ENCODE data around the gene LILRB4.
"Not testable (repeated sequence)": the region's sequence is repeated elsewhere in the genome, so short reads cannot be mapped to it uniquely, and the experiment has no call there.

The LILRB4 gene

DNA sequence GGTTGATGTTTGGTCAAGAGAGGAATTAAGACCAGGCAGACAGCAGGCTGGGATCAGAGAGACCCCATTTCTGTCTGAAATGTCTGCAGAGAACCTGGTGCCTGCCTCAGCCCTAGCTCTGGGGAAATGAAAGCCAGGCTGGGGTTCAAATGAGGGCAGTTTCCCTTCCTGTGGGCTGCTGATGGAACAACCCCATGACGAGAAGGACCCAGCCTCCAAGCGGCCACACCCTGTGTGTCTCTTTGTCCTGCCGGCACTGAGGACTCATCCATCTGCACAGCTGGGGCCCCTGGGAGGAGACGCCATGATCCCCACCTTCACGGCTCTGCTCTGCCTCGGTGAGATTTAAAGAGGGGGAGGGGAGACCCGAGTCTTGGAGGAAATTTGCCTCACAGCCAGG lies at the start of gene LILRB4:
LILRB4 (plus strand) TSS at position 256 of the 400 bp plus-strand sequence; CDS start at position 305, 49 bp downstream.
- DNase-seq: no peak

DNA sequence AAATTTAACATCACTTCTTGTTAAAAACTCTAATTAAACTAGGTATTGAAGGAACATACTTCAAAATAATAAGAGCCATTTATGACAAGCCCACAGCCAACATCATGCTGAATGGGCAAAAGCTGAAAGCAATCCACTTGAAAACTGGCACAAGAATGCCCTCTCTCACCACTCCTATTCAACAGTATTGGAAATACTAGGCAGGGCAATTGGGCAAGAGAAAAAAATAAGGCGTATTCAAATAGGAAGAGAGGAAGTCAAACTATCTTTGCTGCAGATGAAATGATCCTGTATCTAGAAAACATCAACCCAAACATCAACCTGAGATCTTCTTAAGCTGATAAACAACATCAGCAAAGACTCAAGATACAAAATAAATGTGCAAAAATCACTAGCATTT lies 48.1 kb upstream of the LILRB4 start:
- no peak for DNase-seq

DNA sequence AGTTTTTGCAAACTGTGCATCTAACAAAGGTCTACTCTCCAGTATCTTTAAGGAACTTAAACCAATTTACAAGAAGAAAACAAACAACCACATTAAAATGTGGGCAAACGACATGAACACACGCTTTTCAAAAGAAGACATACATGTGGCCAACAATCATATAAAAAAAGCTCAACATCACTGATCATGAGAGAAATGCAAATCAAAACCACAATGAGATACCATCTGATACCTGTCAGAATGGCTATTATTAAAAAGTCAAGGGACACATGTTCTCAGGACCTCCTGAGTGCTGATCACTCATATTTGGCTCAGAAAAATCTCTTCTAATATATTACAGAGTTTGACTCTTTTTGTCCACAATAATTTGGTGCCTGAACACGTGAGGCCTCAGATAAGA lies 46.7 kb upstream of the LILRB4 start:
- no peak for DNase-seq

DNA sequence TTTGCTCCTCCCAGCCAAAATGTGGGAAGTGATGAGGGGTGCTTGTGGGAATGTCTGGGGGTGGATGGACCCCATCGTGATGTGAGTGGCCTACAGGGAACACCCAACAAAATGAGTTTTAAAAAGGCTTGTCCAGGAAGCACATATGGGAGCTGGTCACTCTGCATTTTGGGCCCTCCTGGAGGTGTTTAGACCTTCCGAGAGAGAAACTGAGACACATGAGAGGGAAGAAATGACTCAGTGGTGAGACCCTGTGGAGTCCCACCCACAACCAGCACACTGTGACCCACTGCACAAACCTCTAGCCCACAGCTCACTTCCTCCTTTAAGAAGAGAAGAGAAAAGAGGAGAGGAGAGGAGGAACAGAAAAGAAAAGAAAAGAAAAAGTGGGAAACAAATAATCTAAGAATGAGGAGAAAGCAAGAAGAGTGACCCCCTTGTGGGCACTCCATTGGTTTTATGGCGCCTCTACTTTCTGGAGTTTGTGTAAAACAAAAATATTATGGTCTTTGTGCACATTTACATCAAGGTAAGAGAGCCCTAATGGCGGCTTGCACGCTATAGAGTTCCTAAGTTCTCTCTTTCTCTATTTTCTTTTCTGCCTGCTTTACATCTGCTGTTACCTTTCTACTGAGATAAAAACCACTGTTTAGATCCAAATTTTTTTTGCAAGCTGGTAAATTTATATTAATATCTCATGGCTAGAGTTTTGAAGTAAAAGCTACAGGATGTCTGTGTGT lies 45.8 kb upstream of the LILRB4 start:
- DNase-seq: no peak

DNA sequence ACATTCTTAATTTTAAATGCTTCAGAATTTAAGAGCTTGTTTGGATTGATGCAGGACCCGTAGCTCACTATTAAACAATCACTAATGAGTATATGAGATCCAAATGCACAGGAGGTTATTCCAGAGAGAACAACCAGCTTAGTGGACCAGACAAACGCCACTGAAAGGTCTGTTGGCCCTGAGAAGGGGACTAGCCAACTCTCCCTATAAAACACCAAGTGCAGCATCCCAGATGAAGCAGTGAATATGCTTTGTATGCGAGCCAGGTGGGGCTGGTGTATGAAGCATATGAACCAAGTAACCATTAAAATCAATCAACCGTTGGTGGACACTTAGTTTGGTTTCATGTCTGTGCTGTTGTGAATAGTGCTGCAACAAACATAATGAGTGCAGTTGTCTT lies 42.3 kb upstream of the LILRB4 start:
- no peak for DNase-seq

DNA sequence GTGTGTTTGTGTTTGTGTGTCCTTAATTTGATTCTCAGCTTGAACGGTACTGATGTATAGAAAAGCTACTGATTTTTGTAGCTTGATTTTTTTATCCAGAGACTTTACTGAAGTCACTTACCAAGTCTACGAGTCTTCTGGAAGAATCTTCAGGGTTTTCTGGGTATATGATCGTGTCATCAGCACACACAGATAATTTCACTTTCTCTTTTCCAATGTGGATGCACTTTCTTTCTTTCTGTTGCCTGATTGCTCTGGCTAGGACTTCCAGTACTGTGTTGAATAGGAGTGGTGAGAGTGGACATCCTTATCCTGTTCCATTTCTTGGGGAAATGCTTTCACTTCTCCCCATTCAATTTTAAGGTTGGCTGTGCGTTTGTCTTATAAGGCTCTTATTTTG lies 40.4 kb upstream of the LILRB4 start:
- DNase-seq: no peak

DNA sequence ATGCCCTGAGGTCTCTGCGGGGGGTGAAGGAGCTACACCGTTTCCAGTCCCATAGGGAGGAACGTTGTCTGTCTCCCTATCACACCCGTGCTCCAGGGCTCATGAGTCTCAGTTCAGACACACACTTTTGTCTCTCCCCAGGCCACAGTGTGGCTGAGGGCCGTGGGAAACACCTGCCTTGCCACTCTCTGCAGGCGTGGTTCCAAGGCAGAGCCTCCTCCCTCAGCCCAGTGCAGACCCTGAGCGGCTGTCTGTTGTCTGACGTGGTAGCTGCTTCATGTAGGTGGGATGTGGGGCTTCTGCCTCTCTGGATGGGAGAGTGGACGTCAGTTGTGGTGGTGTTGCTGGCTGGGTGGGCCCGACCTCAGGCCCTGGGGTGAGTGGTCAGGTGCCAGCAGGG lies 38.6 kb upstream of the LILRB4 start:
- DNase-seq: not testable (repeated sequence)

DNA sequence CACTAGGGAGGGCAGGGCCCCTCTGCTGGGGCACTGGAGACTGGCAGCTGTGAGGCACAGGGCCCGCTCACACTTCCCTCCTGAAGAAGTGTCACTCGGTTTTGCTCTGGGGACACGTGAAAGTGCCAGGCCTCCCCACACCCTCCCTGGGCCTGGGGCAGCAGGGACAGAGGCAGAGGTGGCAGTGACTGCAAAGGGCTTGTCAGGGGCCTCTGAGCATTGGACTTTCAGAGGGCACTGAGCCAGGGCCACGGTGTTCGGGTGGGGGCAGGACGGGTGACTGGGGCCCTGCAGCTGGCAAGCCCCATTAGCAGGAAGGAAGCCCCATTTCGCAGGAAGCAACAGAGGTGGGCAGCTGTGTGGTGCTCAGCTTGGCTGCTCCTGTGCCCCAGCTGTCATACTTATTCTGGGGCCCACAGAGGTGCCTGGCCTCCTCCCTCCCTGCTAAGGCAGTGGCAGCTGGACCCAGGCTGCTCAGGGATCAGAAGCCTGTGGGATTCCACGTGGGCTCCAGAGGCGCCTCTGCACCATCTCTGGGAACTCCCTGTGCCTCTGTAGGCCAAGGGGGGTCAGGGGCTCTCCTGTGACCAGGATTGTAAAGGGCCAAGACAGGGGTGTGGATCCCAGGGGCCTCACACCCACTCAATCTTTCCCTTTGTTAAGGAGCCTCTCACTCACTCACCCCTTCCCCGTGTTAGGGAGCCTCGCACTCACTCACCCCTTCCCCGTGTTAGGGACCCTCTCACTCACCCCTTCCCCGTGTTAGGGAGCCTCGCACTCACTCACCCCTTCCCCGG lies 37.7 kb upstream of the LILRB4 start:
- not testable (repeated sequence) for DNase-seq

DNA sequence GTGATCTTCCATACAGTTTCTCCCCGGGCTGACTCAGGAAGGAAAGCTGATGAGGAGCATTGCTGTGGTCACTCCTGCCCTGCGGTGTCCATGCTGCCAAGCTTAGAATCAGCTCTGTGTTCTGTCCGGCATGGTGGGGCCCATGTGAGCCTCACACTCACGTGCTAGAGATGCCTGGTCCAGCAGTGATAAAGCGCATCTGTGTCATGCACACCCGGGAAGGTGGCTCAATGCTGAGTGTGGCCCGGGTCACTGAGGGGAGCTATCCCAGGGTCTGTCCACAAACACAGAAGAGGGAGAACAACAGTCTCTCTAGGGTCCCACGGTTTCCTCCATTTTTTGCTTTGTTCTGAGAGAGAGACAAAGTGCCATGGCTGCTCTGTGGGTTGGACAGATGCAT lies 36.0 kb upstream of the LILRB4 start:
- DNase-seq: no peak

DNA sequence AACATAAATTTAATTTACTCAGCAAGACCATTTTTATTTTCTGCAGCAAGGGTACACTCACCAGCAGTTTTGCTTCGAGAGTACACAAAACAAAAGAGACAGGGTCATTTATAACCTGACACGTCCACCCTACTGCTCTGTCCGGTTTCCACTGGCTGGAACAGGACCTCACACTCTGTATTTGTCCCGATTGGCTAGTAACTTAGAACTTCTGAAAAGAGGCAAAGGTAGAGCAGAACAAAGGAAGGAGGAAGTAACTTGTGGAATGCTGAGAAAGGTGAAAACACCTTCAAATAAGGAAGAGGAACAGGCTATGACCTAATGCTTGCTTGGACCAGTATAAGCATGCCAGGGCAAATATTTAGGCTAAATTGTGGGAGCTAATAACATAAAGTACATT lies 34.9 kb upstream of the LILRB4 start:
- DNase-seq: not testable (repeated sequence)

DNA sequence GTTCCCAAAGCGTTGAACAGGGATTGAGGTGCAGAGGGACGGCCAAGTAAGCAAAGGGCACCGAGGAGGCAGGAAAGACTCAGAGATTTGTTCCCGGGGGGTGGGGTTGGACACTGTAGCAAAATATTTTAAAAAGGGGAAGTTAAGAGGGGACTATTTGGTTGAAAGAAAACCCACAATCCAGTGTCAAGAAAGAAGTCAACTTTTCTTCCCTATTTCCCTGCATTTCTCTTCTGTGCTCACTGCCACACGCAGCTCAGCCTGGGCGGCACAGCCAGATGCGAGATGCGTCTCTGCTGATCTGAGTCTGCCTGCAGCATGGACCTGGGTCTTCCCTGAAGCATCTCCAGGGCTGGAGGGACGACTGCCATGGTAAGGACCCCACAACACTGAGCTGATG lies 32.5 kb upstream of the LILRB4 start, which contains the start of gene LILRB1:
LILRB1 (plus strand) TSS at position 223 of the 400 bp plus-strand sequence. CDS start 590 bp downstream, outside the sequence.
- DNase-seq: not testable (repeated sequence)

DNA sequence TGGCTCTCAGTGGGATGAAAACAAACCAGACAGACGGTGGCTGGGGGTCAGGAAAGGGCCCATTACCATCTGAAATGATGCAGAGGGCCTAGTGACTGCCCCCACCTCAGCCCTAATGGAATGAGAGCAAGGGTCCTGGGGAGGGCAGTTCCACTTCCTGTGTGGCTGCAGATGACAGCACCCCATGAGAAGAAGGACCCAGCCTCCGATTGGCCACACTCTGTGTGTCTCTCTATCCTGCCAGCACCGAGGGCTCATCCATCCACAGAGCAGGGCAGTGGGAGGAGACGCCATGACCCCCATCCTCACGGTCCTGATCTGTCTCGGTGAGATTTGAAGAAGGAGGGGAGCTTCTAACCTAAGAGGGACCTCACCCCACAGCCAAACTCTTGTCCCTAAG lies 32.0 kb upstream of the LILRB4 start:
- no peak for DNase-seq

DNA sequence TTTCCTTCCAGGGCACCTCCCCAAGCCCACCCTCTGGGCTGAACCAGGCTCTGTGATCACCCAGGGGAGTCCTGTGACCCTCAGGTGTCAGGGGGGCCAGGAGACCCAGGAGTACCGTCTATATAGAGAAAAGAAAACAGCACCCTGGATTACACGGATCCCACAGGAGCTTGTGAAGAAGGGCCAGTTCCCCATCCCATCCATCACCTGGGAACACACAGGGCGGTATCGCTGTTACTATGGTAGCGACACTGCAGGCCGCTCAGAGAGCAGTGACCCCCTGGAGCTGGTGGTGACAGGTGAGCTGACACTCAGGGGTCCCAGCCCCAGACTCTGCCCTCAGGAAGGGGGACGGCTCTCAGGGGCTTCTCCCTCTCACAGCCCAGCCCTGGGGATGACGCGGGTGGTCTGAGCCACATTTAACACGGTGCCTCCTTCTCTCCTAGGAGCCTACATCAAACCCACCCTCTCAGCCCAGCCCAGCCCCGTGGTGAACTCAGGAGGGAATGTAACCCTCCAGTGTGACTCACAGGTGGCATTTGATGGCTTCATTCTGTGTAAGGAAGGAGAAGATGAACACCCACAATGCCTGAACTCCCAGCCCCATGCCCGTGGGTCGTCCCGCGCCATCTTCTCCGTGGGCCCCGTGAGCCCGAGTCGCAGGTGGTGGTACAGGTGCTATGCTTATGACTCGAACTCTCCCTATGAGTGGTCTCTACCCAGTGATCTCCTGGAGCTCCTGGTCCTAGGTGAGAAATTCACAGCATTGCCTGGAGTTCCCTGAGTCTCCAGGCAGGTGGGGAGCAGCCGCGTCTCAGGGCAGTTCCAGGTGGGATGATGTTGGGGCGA lies 31.1 kb upstream of the LILRB4 start:
- DNase-seq: not testable (repeated sequence)

DNA sequence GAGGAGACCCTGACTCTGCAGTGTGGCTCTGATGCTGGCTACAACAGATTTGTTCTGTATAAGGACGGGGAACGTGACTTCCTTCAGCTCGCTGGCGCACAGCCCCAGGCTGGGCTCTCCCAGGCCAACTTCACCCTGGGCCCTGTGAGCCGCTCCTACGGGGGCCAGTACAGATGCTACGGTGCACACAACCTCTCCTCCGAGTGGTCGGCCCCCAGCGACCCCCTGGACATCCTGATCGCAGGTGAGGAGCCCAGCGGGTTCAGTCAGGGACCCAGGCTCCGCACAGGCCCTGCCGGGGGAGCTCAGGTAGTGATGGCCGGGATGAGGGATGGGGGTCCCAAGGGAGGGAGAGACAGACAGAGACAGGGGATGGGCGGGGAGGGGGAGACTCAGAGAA lies 30.3 kb upstream of the LILRB4 start:
- not testable (repeated sequence) for DNase-seq

DNA sequence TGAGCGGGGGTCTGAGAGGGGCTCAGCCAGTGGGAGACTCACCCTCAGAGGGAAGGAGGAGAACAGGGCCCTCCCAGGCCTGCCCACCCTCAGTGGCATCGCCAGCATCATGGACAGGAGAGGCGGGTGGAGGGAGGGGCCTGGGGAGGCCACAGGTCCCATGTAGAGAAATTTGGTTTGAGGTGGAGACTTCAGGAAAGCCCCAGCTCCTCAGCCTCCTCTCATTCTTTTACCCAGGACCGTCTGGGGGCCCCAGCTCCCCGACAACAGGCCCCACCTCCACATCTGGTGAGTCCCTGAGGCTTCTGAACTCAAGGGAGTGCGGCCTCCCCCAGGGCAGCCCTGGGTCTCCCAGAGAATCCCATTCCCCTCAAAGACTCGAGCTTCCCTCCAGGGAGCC lies 29.4 kb upstream of the LILRB4 start:
- DNase-seq: no peak

DNA sequence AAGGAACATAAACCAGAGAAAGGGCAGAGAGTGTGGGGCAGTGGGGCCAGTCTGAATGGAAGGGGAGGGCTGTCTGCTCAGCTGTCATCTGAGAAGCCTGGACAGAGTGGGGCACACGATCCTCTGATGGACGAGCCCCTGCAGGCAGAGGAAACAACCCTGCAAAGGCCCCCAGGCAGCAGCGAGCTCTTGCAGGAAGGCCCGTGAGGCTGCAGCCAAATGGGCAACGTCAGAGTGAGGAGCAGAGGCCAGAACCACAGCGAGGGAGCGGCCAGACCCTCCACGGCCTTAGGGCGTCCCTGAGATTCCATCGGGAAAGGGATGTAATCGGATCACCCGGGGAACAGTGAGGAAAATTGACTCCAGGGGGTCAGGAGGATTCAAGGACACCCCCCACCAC lies 26.7 kb upstream of the LILRB4 start:
- DNase-seq: not testable (repeated sequence)

DNA sequence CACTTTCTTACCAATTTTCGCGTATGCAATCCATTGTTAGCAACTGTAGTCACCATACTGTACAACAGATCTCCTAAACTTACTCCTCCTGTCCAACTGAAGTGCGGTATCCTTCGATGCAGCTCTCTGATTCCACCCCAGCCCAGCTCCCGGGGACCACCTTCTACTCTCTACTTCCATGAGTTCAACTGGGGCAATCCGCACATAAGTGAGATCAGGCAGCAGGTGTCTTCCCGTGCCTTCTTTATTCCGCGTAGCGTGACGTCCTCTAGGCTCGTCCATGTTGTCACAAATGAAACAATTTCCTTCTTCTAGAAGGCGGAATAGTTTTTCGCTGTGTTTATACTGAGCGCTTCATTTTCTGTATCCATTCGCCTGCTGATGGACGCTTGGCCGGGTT lies 24.1 kb upstream of the LILRB4 start:
- DNase-seq: no peak

DNA sequence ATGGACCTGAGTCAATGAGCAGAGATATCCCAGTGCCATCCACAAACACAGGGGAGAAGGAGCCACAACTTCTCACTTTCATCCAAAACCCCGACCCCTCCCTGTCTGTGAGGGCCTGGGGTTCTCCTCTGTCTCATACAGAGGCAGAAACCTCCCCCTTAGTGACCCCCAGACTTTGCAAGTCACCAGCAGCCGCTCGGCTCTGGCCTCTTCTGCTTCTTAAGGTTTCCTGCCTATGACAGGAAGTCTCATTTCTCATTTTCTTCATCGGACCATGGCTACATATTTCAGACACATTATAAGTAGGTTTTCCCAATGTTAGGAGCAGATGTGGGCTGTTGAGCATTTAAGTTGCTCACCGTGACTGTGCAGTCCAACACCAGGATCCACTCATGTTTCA lies 19.8 kb upstream of the LILRB4 start:
- not testable (repeated sequence) for DNase-seq

DNA sequence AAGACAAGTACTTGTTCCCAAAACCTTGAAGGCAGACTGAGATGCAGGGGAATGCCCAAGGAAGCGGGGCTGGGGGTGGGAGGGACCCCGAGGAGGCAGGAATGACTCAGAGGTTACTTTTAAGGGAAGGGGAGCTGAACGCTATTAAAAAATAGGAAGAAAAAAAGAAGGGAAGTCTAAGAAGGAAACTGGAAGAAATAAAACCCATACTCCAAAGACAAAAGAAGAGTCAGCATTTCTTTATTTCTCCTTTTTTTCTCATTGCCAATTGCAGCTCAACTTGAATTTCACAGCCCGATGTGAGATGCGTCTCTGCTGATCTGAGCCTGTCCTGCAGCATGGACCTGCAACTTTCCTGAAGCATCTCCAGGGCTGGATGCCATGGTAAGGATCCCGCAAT lies 19.2 kb upstream of the LILRB4 start:
- DNase-seq: not testable (repeated sequence)

DNA sequence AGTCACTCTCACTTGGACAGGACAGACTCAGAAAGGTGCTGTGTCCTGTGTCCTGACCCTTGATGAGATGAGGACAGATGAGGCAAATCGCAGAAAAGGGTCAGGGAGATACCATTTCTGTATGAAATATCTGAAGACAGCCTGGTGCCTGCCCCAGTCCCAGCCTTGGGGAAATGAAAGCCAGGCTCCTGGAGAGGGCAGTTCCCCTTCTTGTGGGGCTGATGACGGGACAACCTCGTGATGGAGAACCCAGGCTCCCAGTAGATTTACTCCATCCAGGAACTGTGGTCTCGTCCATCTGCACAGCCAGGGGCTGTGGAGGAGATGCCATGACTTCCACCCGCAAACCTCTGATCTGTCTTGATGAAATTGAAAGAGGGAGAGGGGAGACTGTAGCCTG lies 18.7 kb upstream of the LILRB4 start:
- DNase-seq: no peak

DNA sequence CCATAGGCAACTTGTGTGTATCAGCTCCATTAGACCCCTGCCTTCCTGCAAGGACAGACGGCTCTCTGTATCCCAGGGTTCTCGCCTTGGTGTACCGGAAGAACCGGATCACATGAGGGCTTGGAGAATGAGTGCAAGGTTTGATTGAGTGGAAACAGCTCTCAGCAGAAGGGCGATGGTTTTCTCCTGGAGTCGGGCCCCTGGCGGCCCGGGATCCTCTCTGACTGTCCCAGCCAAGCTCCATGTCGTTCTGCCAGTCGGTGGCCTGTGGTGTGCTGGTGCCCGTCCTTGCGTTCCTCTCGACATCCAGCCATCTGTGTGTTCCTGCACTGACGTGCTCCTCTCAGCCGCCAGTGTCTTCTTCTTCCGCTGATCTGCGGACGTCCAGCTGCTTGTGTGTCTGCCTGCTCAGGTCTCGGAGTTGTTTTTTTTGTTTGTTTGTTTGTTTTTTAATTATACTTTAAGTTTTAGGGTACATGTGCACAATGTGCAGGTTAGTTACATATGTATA lies 16.4 kb upstream of the LILRB4 start:
- no peak for DNase-seq

DNA sequence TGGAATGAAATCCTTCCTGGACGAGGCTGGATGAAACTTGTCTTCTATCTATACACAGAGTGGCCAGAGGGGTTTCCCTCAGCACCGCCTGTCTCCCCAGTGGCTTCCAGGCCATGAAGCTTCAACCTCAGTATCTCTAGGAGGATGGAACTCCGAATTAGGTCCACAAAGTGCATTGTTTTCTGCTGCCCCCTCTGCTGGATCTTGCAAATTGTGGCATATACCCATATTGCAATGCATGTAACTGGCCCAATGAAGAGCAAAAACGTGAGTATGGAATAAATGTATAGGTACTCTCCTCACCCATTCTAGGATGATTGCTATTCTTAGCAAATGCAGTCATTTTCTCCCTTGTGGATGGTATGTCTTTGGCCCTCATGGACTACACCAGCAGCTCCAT lies 14.7 kb upstream of the LILRB4 start:
- no peak for DNase-seq

DNA sequence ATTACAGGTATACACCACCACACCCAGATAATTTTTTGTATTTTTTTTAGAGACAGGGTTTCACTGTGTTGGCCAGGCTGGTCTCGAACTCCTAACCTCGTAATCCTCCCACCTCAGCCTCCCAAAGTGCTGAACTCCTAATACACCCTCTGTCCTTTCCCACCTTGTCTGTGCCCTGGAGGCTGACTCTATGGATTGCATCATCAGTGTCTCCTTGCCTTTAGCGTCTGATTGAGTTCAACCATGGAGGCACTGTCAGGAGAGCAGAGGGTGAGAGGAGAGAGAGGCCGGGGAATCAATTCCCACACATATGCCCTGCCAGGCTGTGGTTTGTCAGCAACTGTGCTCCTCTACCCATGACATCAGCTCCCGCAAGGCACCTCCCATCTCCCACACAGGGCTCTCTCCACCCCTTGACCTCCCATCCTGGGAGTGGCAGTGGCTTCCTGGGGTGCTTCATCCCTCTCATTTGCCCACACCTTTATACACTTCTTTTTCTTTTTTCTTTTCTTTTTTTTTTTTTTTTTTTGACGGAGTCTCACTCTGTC lies 12.6 kb upstream of the LILRB4 start:
- no peak for DNase-seq
